GM18507 (cell line): ENCODE measurements around the gene APOBEC4.
A peak's percentile ranks its signal among the peaks of the same experiment; 100 is the strongest.
"Not testable (repeated sequence)": the region's sequence is repeated elsewhere in the genome, so short reads cannot be mapped to it uniquely, and the experiment has no call there.

Experiments used
- DNase-seq: peaks from one replicate; pipeline ENCODE4 v3.0.0; 2011; ENCODE audit warnings: low read depth; ENCODE audit not compliant: insufficient read length; ENCODE audit errors: extremely low spot score
- FAIRE-seq: peaks from 2 replicates; lab custom pipeline; 2011; peaks lifted over from hg19 to GRCh38; lab: Jason Lieb, UNC

Gene APOBEC4, protein sequence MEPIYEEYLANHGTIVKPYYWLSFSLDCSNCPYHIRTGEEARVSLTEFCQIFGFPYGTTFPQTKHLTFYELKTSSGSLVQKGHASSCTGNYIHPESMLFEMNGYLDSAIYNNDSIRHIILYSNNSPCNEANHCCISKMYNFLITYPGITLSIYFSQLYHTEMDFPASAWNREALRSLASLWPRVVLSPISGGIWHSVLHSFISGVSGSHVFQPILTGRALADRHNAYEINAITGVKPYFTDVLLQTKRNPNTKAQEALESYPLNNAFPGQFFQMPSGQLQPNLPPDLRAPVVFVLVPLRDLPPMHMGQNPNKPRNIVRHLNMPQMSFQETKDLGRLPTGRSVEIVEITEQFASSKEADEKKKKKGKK

GRCh38 chr1:183652547-183653461 is at the start of gene APOBEC4:
Gene APOBEC4 (minus strand): TSS chr1:183653316. CDS start chr1:183648781, 4,535 bp downstream.
- DNase-seq (no peak), FAIRE-seq (peak; percentile 26)

- FAIRE-seq (no peak), DNase-seq (no peak)
These were observed 49.7 kb upstream of the APOBEC4 start for GRCh38 chr1:183702813-183703198.

GRCh38 chr1:183702087-183702812 is 49.1 kb upstream of the APOBEC4 start:
- no peak for DNase-seq
- FAIRE-seq: no peak

DNA sequence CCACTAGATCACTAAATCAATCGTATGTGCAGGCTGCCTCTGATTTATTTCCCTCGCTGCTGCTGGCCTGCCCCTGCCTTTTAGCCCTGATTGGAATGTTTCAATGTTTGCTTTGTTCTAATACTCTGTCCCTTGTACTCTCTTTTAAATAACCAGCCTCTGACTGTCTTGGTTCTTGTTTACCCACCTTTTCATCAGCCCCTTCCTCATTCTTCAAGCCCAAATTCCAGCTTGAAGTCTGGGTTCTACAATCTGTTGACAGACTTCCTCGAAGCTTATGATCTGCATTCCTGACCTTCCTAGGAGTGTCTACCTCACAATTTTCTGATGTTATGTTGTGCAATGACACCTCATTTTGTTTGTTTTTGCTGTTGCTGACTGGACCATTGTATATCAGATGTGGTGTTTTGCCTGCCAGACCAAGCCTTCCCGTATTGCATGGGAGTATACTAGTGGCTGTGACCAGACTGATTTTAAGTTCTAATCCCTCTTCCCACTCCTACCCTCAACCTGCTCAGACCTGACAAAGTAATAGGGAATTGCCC is 46.6 kb upstream of the APOBEC4 start:
- FAIRE-seq: no peak

GRCh38 chr1:183697814-183698590 is 44.9 kb upstream of the APOBEC4 start:
- FAIRE-seq (no peak), DNase-seq (no peak)

More for the DNA sequence above, 46.6 kb upstream of the APOBEC4 start:
- no peak for DNase-seq

GRCh38 chr1:183696981-183697380 is 43.9 kb upstream of the APOBEC4 start:
- FAIRE-seq (no peak), DNase-seq (no peak)

- FAIRE-seq: no peak
- no peak for DNase-seq
These were observed 41.6 kb upstream of the APOBEC4 start for GRCh38 chr1:183694755-183695154.

DNA sequence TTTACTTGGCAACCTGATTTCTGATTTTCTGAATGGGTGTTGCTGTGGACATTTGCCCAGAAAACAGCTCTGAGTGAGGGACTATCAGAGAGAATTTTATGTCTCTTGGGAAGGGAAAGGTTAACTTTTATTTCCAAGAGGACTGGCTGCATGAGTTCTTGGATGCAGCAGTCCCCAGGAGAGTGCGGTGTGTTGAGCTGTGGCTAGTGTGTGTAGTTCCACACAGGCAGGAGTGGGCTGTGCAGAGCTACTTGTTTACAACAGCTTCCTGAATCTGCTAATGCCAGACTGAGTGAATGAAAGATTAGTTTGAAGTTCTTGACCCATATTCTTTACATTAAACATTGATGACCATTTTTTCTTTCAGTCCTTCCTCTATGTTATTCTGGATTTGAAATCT is 41.0 kb upstream of the APOBEC4 start:
- DNase-seq: no peak
- FAIRE-seq: peak; percentile 9

DNA sequence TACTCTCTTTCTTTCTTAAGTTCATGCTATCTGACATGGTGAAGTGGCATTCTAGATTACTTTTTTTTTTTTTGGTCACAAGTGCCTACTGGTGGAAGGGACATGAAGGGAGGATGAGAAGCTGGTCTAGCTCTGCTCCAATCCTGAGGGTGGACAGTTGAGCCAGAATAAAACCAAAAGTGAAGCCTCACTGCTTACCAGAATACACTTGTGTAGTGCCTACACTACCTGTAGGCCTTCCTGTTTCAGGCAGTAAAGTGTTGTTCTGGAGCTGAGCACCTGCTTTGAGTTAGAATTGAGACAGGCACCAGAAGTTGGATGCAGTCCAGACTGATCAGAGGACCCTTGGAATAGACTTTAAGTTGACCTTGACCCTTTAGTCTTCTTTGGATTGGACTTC is 40.4 kb upstream of the APOBEC4 start:
- FAIRE-seq (peak; percentile 47), DNase-seq (no peak)

- peak; percentile 70 for FAIRE-seq
- DNase-seq: no peak
These were observed 36.7 kb upstream of the APOBEC4 start for GRCh38 chr1:183689762-183690204.

GRCh38 chr1:183688341-183689060 is 35.4 kb upstream of the APOBEC4 start:
- FAIRE-seq (no peak), DNase-seq (no peak)

DNA sequence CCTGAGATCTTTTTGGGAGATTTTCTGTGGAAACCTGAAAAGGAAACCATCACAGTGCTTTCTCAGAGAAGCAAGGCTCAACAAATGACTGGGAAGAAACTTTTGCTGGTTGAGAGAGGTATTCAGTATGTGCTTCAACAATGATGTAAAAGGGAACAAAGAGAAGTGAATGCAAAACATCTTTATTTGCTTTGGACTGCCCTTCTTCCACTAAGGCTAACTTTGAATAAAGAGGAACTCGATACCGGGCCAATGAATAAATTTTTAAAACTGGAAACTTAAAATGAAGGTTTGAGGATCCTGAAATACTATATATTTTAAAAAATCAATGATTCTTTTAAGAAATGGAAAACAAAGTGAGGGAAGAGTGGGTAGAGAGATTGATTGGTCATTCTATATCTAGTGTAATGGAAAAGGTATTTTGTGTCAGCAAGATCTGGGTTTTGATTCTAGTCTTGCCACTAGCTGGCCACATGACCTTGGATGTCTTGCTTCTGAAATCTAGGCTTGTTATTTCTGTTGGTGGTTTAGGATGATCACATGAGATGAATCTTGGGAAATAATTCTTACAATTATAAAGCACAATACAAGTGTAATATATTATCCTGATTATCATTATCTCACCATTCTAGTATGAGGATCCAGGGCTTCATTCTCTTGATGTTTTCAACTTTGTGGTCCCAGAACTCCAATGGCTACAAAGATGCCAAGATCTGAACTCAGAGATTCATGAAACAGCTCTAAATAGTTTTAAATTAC is 34.6 kb upstream of the APOBEC4 start:
- DNase-seq (no peak), FAIRE-seq (no peak)

- DNase-seq (no peak), FAIRE-seq (no peak)
These were observed 33.1 kb upstream of the APOBEC4 start for GRCh38 chr1:183686229-183686628.

GRCh38 chr1:183685112-183685713 is 32.1 kb upstream of the APOBEC4 start:
- peak; percentile 80 for FAIRE-seq

GRCh38 chr1:183679363-183679762 is 26.2 kb upstream of the APOBEC4 start:
- DNase-seq, FAIRE-seq: not testable (repeated sequence)

More at GRCh38 chr1:183685112-183685713, 32.1 kb upstream of the APOBEC4 start:
- peak; percentile 32 for DNase-seq

DNA sequence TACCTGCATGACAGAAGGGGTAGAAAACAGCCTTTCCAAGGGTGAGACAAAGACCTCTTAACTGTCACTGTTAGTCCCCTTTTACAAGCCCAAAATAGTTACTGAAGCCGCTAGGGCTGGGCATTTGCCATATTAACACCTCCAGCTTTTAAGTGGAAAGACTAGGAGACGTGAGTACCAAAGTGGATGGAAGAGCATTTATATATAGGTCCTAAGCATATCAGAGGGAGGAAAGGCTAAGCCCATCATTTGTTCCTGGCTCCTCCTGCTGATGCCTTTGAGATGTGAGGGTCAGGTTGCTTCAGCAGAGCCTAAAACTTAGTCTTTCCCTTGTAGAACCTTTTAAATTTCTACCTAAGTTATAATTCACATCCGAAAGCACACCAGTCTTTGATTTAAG is 25.7 kb upstream of the APOBEC4 start:
- no peak for FAIRE-seq
- no peak for DNase-seq

DNA sequence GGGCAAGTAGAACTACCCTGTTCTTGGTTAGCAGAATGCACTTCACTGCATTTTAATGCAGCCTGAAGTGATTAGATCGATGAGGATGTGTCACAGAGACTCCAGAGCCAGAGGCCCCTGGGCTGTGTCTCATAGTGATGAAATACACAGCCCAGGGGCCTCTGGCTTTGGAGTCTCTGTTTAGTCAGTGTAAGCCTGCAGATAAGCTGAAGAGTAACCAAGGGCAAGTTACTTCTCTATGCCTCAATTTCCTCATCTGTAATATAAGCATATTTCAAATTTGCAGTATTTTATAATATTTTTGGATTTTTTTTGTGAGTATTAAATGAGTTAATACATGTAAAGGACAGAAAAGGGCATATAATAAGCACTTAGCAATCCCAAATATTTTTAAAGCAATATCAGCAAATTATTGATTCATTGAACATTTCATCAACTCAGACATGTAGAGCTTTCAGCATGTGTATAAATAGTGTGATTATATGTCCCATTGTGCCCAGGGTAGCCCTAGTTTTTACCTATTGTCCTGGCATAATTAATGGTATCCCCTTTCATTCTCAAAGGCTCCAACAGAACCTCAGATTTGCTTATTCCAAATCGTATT is 23.6 kb upstream of the APOBEC4 start:
- no peak for FAIRE-seq

More for the DNA sequence above, 23.6 kb upstream of the APOBEC4 start:
- no peak for DNase-seq
